ENCODE measurements around the gene MAP3K13.

- TF ChIP-seq POLR2A (IDR thresholded peaks at IDR 0.05) (no peak), CTCF (IDR thresholded peaks at IDR 0.05) (no peak), POLR2AphosphoS5 (IDR thresholded peaks at IDR 0.05) (no peak)
Measured at GRCh38 chr3:185397676-185398075, 34.7 kb downstream of the MAP3K13 start.
